ENCODE results near the gene TMEM132D.

DNA sequence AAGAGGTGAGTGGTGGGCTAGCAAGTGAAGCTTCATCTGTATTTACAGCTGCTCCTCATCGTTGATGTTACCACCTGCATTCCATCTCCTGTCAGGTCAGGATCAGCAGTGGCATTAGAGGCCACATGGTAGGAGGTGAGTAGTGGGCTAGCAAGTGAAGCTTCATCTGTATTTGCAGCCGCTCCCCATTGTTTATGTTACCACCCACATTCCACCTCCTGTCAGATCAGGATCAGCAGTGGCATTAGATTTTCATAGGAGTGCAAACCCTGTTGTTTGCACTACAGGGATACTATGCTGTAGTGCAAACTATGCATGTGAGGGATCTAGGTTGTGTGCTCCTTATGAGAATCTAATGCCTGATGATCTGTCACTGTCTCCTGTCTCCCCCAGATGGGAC lies 531.5 kb downstream of the TMEM132D start:
- no peak for TF ChIP-seq POLR2A (IDR thresholded peaks at IDR 0.05; ENCODE audit: control extremely low read depth in 1 of 2, low read depth in 2 of 2, low read length in 2 of 2)
- TF ChIP-seq EP300 (IDR thresholded peaks at IDR 0.05; ENCODE audit: borderline replicate concordance in 1 of 2, low read depth in 2 of 2, low read length in 2 of 2), result no peak
- TF ChIP-seq CTCF (IDR thresholded peaks at IDR 0.05; ENCODE audit: control extremely low read depth in 1 of 3, insufficient read depth in 1 of 3, low read depth in 1 of 3, low read length in 3 of 3), result no peak
- no peak for TF ChIP-seq E2F6 (IDR thresholded peaks at IDR 0.05)
- TF ChIP-seq CEBPB (IDR thresholded peaks at IDR 0.05; ENCODE audit: low read depth, low read length), result no peak
- TF ChIP-seq SIN3A (conservative IDR thresholded peaks at IDR 0.05 in 1 of 2, IDR thresholded peaks at IDR 0.05 in 1 of 2; ENCODE audit: low read depth in 1 of 2, low read length in 2 of 2), result no peak
- no peak for TF ChIP-seq TAF1 (IDR thresholded peaks at IDR 0.05; ENCODE audit: low read depth, low read length)

Measured in H1 (cell line).